ENCODE measurements around the gene CXCL6.

The CXCL6 gene

GRCh38 chr4:73811841-73812240 lies 24.6 kb upstream of the CXCL6 start:
- TF ChIP-seq PATZ1 (CRISPR knock-in tag; IDR thresholded peaks at IDR 0.05; ENCODE audit: borderline replicate concordance): no peak
- ATAC-seq: no peak

- ATAC-seq: no peak
- no peak for TF ChIP-seq ISL1 (CRISPR knock-in tag; IDR thresholded peaks at IDR 0.05)
- no peak for TF ChIP-seq ZNF8 (CRISPR knock-in tag; IDR thresholded peaks at IDR 0.05)
- no peak for TF ChIP-seq OSR1 (CRISPR knock-in tag; IDR thresholded peaks at IDR 0.05)
- no peak for TF ChIP-seq ARNTL (CRISPR knock-in tag; IDR thresholded peaks at IDR 0.05; ENCODE audit: borderline replicate concordance, low read depth)
- no peak for TF ChIP-seq ZNF565 (CRISPR knock-in tag; conservative IDR thresholded peaks at IDR 0.05; ENCODE audit: low read depth)
- TF ChIP-seq TSHZ2 (CRISPR knock-in tag; IDR thresholded peaks at IDR 0.05): no peak
- TF ChIP-seq ESRRG (CRISPR knock-in tag; IDR thresholded peaks at IDR 0.05): no peak
- no peak for TF ChIP-seq ZC3H10 (CRISPR knock-in tag; IDR thresholded peaks at IDR 0.05)
Measured at GRCh38 chr4:73814679-73815078, 21.8 kb upstream of the CXCL6 start.

GRCh38 chr4:73815145-73815544 lies 21.3 kb upstream of the CXCL6 start:
- no peak for ATAC-seq
- TF ChIP-seq CREB5 (CRISPR knock-in tag; IDR thresholded peaks at IDR 0.05; ENCODE audit: low read depth) (no peak), TOX (CRISPR knock-in tag; IDR thresholded peaks at IDR 0.05; ENCODE audit: borderline replicate concordance) (no peak), PPARA (CRISPR knock-in tag; IDR thresholded peaks at IDR 0.05; ENCODE audit: borderline replicate concordance) (no peak), ZNF70 (CRISPR knock-in tag; IDR thresholded peaks at IDR 0.05) (no peak), GLIS3 (CRISPR knock-in tag; IDR thresholded peaks at IDR 0.05) (no peak), SNAI2 (CRISPR knock-in tag; IDR thresholded peaks at IDR 0.05) (no peak), ZFP30 (CRISPR knock-in tag; IDR thresholded peaks at IDR 0.05) (no peak), TSHZ2 (CRISPR knock-in tag; IDR thresholded peaks at IDR 0.05) (no peak), CSRNP3 (CRISPR knock-in tag; IDR thresholded peaks at IDR 0.05) (no peak), CSDC2 (CRISPR knock-in tag; IDR thresholded peaks at IDR 0.05) (no peak), POU6F1 (CRISPR knock-in tag; IDR thresholded peaks at IDR 0.05; ENCODE audit: borderline replicate concordance, low read depth) (no peak), OSR1 (CRISPR knock-in tag; IDR thresholded peaks at IDR 0.05) (no peak), ZC3H10 (CRISPR knock-in tag; IDR thresholded peaks at IDR 0.05) (no peak), ZNF565 (CRISPR knock-in tag; conservative IDR thresholded peaks at IDR 0.05; ENCODE audit: low read depth) (no peak), RARB (CRISPR knock-in tag; IDR thresholded peaks at IDR 0.05) (no peak), ZNF8 (CRISPR knock-in tag; IDR thresholded peaks at IDR 0.05) (no peak), TCF4 (CRISPR knock-in tag; IDR thresholded peaks at IDR 0.05; ENCODE audit: borderline replicate concordance) (no peak)
